Stimulated activated CD4-positive, alpha-beta T cell treated with anti-CD3 and anti-CD28 coated beads, Interleukin-15, amount 100 ng/mL, for 1 hour (primary cell): Measurements from ENCODE around the gene SLC35A2.
"Not testable (repeated sequence)": the region's sequence is repeated elsewhere in the genome, so short reads cannot be mapped to it uniquely, and the experiment has no call there.

Experiments used
- DNase-seq, 2 donors: peaks; one replicate each; pipeline ENCODE4 v3.0.0-alpha.2; 2020; ENCODE audit warnings: low read depth in 1 of 2, low spot score in 1 of 2

The SLC35A2 gene

DNA sequence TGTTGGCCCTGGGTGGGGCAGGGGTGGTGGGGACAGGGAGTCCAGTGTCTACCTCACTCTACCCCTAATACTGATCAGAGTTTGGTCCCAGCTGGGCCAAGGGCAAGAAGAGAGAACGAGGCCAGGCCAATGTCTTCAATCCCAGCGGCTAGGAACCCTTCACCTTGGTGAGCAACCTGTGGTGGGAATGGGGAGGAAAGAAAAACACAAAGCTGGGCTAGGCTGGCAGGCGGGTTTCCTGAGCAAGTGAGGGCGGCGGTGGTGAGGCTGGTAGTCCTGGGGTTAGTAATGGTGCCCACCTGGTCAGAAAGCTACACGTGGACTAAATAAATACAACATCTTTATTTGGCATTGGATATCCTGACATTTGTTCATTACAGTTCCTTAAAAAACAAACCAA lies 8.2 kb downstream of the SLC35A2 start:
- DNase-seq: no peak

DNA sequence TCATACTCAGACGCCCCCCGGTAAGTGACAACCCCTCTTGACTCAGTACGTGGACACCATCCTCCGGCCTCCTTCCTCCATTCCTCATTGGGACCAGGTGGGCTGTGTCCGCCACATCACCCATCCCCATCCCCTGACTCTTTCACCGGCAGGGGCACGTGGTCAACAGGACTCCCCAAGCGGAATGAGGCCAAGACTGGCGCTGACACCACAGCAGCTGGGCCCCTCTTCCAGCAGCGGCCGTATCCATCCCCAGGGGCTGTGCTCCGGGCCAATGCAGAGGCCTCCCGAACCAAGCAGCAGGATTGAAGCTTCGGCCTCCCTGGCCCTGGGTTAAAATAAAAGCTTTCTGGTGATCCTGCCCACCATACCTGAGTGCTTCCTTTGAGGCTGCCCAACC lies 8.7 kb downstream of the SLC35A2 start:
- DNase-seq: no peak

- no peak for DNase-seq
Observed at GRCh38 chrX:48902135-48902534, 9.3 kb downstream of the SLC35A2 start.

GRCh38 chrX:48901069-48901468 lies 10.4 kb downstream of the SLC35A2 start:
- no peak for DNase-seq

DNA sequence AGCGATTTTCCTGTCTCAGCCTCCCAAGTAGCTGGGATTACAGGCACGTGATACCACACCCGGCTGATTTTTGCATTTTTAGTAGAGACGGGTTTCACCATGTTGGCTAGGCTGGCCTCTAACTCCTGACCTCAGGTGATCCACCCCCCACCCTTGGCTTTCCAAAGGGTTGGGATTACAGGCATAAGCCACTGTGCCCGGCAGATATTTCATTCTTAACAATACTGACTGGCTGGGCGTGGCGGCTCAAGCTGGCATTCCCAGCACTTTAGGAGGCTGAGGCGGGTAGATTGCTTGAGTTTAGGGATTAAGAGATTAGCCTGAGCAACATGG lies 12.4 kb downstream of the SLC35A2 start:
- no peak for DNase-seq

DNA sequence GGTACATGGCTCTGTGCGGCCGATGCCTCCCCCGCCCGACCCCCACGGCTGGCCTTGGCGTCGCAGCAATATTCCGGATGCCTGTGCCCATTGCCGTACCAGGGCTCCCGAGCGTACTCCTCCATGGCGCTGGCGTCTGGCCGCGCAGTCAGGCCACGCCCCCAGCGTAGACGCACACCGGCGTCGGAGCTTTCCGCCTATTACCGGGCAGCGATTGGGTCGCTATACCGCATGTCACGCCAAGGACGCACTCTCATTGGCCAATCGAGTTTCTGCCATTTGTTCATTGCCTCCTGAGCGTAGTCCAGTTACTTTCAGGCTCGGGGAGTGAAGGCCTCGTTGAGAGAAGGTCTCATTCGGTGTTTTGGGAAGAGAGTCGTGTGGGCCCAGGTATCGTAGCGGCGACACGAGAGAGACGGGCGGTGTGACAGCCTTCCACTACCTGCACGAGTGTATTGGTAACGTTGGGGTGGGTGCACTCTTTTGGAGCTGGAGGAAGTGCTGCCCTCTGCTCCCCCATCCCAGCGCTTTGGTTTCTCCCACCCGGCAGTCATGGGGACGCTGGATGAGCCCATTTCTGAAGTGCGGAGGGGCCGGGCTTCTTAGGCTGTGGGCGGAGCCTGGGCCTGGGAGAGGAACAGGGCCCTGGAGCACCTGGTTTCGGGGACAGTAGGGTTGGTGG lies 13.7 kb downstream of the SLC35A2 start, which contains the start of the genes PQBP1 and TIMM17B:
Gene PQBP1 (plus strand): TSS at position 306 of the 682 bp plus-strand sequence. CDS start 580 bp downstream, outside the sequence.
Gene TIMM17B (minus strand): TSS at position 144 of the 682 bp plus-strand sequence. CDS start 19 bp downstream, at position 125.
- peak; percentile 69 to 72 for DNase-seq

GRCh38 chrX:48897157-48897624 lies 14.3 kb downstream of the SLC35A2 start:
- peak in 1 of 2 donors; percentile 28 for DNase-seq

DNA sequence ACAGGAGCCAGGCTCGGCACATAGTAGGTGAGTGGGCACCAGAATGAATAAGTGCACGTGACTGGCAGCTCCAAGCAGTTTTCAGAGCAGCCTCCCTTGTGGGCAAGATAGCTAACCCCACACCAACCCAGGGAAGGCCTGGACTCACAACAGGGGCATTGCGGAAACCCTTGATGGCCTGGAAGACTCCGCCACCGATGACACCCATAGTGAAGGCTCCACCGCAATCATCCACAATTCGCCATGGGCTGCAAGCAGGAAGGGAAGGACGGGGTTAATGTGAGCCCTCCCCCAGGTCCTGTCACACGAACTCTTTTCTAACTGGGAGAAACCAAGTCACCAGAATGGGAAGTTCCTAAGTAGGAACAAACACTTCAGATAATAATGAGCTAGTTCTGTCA lies 14.8 kb downstream of the SLC35A2 start:
- no peak for DNase-seq

DNA sequence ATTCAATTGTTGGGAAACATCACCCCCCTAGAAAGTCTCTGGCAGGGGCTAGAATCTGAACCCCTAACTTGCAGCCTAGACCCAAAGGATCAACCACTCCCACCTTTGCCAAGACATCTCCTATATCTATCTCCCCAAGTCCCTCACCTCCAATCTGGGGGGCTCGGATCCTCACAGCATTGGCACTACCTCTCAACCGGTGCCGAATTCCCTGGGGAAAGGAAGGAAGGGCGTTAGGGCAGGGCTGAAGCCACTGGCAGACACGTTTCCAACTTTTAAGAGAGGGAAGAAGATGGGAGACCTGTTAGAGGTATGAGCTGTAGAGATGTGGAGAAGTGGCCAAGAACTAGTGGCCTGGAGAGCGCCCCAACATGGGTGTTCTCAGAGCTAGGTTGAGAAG lies 16.6 kb downstream of the SLC35A2 start:
- no peak for DNase-seq

DNA sequence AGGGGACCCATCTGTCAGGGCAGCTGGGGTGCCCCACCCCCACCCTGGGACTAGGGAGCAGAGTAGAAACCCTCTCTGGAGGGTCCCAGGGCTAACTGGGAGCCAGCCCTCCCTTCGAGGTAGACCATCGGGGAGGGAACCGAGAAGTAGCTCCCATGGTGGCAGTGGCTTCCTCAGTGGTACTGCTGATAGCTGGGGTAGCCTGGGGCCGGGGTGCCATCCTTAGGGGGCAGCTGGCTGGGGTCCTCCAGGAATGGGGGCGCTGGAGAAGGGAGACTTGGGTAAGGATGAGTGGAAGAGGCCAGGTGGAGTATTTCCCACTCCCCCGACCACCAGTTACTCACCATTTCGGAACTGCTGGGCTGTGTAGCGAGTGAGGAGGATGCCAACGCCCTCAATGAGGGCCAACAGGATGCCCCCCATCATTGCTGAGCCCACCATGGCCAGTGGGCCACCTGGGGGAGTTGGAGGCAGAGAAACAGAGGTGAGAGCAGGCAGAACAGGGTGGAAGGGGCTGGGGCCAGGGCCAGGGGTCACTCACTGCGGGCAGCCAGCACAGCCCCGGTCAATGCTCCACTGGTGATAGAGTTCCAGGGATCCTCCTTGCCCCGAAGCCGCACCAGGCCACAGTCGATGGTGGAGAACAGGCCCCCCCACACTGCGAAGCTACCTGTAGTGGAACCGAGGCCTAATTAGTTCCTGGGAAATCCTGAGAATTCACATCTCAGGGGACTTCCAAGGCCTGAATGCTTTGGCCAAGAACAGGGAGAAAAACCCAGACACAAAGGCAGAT lies 17.7 kb downstream of the SLC35A2 start:
- no peak for DNase-seq

DNA sequence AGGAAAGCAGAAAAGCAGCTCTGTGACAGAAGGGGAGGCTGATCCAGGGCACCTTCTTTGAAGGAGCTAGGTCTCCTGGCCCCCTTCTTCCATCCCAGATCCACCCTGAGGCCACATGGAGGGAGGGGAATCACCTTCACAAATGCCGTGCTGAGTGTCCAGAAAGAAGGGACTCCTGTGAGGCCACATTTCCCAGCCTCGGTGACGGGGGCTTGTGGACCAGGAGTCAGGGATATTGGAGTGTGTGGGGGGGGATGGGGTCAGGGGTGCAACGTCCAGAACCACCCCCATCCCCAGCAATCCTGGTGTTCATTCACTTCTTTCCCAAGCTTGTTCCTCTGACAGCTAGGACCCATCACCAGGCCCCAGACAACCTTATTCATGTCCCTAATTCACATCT lies 18.6 kb downstream of the SLC35A2 start:
- DNase-seq: no peak

DNA sequence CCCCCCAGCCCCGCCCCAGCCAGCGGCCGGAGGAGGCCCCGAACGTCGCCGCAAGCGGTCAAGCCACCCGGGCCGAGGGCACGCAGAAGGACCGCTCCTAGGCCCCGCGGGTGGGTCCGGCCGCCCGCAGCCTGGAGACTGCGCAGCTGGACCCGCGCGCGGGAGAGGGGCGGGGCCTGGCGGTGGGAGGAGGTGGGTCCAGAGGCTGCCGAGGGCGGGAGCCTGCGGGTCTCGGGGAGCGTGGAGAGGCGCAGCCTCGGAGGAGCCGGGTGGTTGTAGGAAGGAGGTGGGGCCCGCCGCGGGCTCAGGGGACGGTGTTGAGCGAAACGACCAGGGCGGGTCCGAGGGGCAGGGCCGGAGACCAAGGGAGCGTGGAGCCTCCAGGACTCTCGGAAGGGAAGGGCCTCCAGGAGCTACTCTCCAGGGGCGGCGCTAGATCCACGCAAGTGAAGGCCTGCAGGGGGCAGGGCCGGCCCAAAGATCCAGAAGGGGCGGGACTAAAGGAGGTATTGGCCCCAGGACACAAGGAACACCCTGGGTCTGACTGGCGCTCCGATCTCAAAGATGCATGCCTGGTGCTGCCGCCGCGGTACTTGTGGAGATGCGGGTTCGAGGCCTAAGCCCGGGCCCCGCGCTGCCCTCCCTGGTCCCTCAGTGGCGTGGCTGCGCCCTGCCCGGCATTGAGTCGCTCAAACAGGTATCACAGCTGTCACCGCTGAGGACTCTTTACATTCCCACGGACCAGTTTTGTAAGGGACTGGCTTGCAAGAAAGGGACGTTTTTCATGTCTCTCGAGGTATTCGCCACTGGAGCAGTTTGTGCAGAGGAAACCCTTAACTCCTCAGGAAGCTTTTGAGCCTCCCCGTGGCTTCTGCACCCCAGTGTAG lies 19.8 kb downstream of the SLC35A2 start:
- DNase-seq: peak; percentile 49 to 53

DNA sequence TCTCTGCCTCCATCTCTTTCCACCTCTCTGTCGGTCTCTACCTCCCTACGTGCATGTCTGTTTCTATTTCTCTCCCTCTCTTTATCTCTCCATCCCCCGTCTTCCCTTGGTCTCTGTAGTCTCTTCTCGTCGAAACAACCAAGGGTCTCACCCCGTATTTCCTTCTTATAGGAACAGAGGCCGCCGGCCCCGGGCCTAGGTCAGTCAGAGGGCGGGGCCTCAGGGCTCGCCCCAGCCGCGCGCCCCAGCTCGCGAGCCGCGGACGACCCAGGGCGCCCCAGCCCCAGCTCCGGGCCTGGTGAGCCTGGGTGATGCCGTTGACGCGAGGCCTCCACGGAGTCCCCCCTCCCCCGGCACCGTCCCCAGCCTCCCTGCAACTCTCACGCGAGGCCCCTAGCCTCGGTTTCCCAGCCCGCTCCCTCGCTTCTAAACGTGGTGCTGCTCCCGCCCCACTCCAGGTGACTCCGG lies 20.5 kb downstream of the SLC35A2 start:
- no peak for DNase-seq

DNA sequence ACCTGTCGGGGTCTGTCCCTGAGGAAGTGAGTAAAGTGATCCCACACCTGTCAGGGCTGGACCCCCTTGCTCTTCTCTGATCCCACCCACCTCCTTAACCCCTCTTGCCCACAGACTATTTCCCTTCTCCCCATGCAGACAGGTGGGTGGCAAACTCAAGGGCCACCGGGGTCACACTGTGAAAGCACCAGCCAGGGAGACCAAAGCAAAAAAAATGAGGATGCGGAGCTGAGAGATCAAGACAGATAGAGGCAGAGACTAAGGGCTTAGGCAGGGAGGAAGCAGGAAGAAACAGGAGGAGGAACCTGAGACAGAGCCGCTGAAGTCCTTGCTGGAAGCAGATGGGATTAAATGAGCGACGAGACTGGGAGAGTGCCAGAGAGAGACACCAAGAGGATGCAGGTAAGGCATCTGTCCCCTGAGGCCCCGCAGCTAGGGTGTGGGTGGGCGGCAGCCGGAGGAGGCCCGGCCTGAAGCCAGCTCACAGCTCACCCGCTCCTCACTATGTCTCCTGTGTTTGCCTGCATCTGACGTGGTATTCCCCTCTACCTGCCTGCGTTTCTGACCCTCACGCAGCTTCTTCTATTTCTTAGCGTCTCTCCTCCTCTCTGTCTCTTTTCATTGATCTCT lies 21.0 kb downstream of the SLC35A2 start:
- DNase-seq: no peak

- DNase-seq: not testable (repeated sequence)
Observed at GRCh38 chrX:48886586-48886985, 24.9 kb downstream of the SLC35A2 start.

DNA sequence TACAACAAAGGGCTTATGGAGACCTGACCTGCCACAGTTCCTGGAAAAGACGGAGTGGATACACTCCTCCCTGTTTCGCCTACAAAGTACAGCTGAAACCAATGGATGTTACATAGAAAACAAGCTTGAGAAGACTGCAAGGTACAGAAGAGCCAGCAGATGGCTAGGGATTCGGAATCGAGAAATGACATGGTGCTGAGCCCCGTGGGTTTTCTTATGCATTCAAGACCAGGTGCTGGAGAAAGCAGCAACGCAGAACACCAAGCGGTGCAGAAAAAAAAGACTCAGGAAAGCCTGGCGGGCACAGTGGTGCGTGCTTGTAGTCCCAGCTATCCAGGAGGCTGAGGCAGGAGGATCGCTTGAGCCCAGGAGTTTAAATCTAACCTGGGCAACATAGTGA lies 27.7 kb downstream of the SLC35A2 start:
- DNase-seq: no peak

DNA sequence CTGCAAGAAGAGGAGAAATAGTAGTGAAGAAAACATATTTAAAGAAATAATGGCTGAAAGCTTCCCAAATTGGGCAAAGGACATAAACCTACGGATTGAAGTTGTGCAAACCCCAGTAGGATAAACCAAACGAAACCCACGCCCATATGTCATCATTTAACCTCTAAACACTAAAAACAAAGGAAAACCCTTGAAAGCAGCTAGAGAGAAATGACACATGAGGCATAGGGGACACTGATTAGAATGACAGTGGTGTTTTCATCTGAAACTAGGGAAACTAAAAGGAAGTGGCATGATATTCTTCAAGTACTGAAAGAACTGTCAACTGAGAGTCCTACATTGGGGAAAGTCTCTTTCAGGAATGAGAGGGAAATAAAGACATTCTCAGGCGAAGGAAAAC lies 34.5 kb downstream of the SLC35A2 start:
- DNase-seq: not testable (repeated sequence)

DNA sequence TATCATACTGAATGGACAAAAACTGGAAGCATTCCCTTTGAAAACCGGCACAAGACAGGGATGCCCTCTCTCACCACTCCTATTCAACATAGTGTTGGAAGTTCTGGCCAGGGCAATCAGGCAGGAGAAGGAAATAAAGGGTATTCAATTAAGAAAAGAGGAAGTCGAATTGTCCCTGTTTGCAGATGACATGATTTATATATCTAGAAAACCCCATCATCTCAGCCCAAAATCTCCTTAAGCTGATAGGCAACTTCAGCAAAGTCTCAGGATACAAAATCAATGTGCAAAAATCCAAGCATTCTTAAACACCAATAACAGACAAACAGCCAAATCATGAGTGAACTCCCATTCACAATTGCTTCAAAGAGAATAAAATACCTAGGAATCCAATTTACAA lies 39.4 kb downstream of the SLC35A2 start:
- not testable (repeated sequence) for DNase-seq

DNA sequence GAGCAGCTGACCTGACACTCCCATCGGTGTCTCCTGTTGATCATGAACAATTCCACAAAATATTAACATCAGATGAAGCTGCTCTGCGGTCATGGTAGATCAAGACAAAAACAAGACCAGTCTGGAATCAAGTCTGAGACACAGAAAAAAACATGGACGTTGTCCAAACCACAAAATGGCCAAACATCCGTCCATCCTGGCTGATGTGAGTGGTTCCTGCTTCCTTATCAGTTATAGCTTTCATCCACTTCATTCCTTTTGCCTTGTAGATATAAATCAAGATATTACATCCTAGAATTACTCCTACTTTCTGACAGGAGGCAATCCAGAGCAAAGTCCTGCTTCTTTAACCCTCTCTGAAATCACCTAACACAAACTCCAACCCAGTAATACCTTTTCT lies 47.2 kb downstream of the SLC35A2 start:
- no peak for DNase-seq

- DNase-seq: no peak
Observed at GRCh38 chrX:48854898-48855297, 56.5 kb downstream of the SLC35A2 start.
